Mucosa of descending colon (tissue), 3 donors: ENCODE measurements around the gene BCAM. TPM values are rescaled to one million over a fixed set of nuclear protein-coding genes. Genes with fewer than 3 reads are reported as not detected.
A peak's percentile ranks its signal among the peaks of the same experiment; 100 is the strongest.
"Not testable (repeated sequence)": the region's sequence is repeated elsewhere in the genome, so short reads cannot be mapped to it uniquely, and the experiment has no call there.

ENCODE experiments used
- ATAC-seq: fragments of 200-7000 bp; cut with Tn5 transposase; one replicate; pipeline ENCODE4 v1.9.1; 2020; ENCODE audit warnings: mild to moderate bottlenecking, moderate library complexity
- DNase-seq, 3 donors: peaks; one replicate each; pipeline ENCODE4 v3.0.0-alpha.2; 2020
- H3K36me3 ChIP-seq: fragments of 200-600 bp; one replicate; pipeline ENCODE4 v1.8.0; 2021; ENCODE audit warnings: low read depth, mild to moderate bottlenecking
- H3K4me1 ChIP-seq: fragments of 200-600 bp; one replicate; pipeline ENCODE4 v1.8.0; 2021; ENCODE audit warnings: low read depth, mild to moderate bottlenecking
- H3K4me3 ChIP-seq: fragments of 200-600 bp; one replicate; pipeline ENCODE4 v1.8.0; 2021; ENCODE audit warnings: mild to moderate bottlenecking
- H3K9me3 ChIP-seq: fragments of 200-600 bp; one replicate; pipeline ENCODE4 v1.8.0; 2021; ENCODE audit warnings: mild to moderate bottlenecking
- intact Hi-C, 2 donors: fragments of 100-400 bp; cut with DNase I in 1 of 2; cut with micrococcal nuclease in 1 of 2; formaldehyde crosslinking; loops; one replicate each; pipeline versions ENCODE4 v1.11.0 to v1.11.1; 2022; cut with DNase I, micrococcal nuclease
- total RNA-seq, 3 donors: library from RNA; stranded (reverse); fragmentation: NEBNext Ultra II Directional in 2 of 3; extraction: Animal tissue kit (Norgen Biotek cat#: 25700) in 2 of 3; gene quantifications; one replicate each; pipeline versions ENCODE4 v1.2.1 to v1.2.4, GENCODE V29; 2021 to 2023
- TF ChIP-seq, protein P1 (sequence below): fragments of 200-600 bp; IDR thresholded peaks from one replicate; pipeline ENCODE4 v1.8.0; 2022; ENCODE audit warnings: antibody characterized with exemption, mild to moderate bottlenecking
- donor health status: DM: no; HTN: no; CAD: no; lungs with moderate emphysema.
- donor health status: DM: no; HTN: no; CAD: no.
- donor health status: DM: no; HTN: yes; CAD: no.

The BCAM gene
- total RNA-seq, 3 donors from 2014 or later = 16.3 to 25.1 (median 20.3) TPM

DNA sequence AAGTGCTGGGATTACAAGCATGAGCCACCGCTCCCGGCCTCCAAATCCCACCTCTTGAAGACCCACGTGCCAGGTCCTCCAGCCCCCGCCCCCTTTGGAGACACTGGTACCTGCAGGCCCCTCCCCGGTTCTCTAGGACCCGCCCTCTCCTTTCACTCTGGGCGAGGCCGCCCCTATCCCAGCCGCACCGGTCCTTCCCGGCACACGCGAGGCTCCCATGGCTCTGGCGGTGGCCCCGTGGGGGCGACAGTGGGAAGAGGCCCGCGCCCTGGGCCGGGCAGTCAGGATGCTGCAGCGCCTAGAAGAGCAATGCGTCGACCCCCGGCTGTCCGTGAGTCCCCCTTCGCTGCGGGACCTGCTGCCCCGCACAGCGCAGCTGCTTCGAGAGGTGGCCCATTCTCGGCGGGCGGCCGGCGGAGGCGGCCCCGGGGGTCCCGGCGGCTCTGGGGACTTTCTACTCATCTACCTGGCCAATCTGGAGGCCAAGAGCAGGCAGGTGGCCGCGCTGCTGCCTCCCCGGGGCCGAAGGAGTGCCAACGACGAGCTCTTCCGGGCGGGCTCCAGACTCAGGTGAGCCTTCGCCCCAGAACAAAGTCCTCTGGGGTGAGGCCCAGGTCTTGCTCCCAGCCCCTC is 31.1 kb upstream of the BCAM start, which contains the start of gene CBLC:
CBLC (plus strand) TSS at position 176 of the 633 bp plus-strand sequence; CDS start at position 218, 42 bp downstream.
- no peaks in the 10 kb centered on the region for H3K9me3 ChIP-seq
- intact Hi-C loops = no loop called here
- TF ChIP-seq, protein P1, sequence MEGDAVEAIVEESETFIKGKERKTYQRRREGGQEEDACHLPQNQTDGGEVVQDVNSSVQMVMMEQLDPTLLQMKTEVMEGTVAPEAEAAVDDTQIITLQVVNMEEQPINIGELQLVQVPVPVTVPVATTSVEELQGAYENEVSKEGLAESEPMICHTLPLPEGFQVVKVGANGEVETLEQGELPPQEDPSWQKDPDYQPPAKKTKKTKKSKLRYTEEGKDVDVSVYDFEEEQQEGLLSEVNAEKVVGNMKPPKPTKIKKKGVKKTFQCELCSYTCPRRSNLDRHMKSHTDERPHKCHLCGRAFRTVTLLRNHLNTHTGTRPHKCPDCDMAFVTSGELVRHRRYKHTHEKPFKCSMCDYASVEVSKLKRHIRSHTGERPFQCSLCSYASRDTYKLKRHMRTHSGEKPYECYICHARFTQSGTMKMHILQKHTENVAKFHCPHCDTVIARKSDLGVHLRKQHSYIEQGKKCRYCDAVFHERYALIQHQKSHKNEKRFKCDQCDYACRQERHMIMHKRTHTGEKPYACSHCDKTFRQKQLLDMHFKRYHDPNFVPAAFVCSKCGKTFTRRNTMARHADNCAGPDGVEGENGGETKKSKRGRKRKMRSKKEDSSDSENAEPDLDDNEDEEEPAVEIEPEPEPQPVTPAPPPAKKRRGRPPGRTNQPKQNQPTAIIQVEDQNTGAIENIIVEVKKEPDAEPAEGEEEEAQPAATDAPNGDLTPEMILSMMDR = no peak
- H3K36me3 ChIP-seq = no peaks in the 10 kb centered on the region
- peak within 1 kb of the TSS; percentile 44 for H3K4me3 ChIP-seq
- peaks cover 19% of the 10 kb centered on the region for H3K4me1 ChIP-seq
- ATAC-seq (peak; percentile 90), DNase-seq (peak; percentile 91 to 94 (median 93))

DNA sequence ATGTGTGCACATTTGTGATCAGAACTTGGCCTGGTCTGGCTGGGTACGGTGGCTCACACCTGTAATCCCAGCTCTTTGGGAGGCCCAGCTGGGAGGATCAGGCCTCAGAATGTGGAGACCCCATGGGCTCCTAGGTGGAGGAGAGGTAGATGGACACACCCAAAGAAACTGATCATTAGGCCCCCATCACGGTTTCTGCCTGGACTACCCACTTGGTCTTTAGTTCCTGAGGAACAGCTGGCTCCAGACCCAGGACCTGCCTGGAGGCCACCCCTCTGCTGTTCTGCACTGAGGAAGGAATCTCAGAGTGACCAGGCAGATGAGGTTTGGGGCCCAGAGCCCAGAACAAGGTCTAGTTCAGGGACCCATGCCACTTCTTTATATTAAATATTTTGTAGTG is 29.8 kb upstream of the BCAM start:
- DNase-seq (no peak), ATAC-seq (no peak)
- H3K4me1 ChIP-seq = peaks cover 16% of the 10 kb centered on the region
- H3K36me3 ChIP-seq = no peaks in the 10 kb centered on the region
- no peaks in the 10 kb centered on the region for H3K9me3 ChIP-seq
- TF ChIP-seq, protein P1 = no peak
- intact Hi-C loops = no loop called here
- H3K4me3 ChIP-seq = no peak overlapping the region

DNA sequence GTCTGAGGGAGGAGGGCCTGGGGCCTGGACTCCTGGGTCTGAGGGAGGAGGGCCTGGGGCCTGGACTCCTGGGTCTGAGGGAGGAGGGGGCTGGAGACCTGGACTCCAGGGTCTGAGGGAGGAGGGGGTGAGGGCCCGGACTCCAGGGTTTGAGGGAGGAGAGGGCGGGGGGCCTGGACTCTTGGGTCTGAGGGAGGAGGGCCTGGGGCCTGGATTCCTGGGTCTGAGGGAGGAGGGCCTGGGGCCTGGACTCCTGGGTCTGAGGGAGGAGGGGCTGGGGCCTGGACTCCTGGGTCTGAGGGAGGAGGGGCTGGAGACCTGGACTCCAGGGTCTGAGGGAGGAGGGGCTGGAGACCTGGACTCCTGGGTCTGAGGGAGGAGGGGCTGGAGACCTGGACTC is 27.2 kb upstream of the BCAM start:
- H3K4me1 ChIP-seq = peaks cover 15% of the 10 kb centered on the region

DNA sequence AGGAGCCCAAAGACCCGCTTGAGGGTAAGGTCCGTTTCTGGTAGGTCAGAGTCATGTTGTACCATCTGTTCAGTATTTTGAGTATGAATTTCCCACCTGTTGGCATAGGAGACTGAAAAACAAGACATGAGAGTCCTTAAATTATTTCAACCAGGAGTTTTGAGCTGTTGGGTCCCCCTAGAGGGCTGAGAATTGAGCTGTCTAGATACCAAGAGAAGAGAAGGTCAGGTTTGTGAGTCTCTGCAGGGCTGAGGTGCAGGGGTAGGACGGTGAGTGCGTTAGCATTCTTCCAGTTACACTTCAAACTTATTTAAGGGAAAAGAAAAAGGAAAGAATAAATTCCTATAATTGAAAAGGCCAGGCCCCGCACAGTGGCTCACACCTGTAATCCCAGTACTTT is 26.2 kb upstream of the BCAM start:
- no peak for DNase-seq
- Histone ChIP-seq H3K4me1 (peaks cover 15% of the 10 kb centered on the region), H3K9me3 (no peaks in the 10 kb centered on the region), H3K36me3 (no peaks in the 10 kb centered on the region), H3K4me3 (no peak overlapping the region)
- no peak for ATAC-seq
- intact Hi-C loops = loop anchor here in 1 of 2 donors (10.0 kb wide), 1 partner anchor 52 kb away; no protein-coding TSS in a partner anchor
- TF ChIP-seq, protein P1 = no peak

More for the DNA sequence above, 27.2 kb upstream of the BCAM start:
- intact Hi-C loops = loop anchor here in 1 of 2 donors (10.0 kb wide), 1 partner anchor 53 kb away; no protein-coding TSS in a partner anchor
- DNase-seq, H3K4me3 ChIP-seq, H3K9me3 ChIP-seq, H3K36me3 ChIP-seq, ATAC-seq: not testable (repeated sequence)

DNA sequence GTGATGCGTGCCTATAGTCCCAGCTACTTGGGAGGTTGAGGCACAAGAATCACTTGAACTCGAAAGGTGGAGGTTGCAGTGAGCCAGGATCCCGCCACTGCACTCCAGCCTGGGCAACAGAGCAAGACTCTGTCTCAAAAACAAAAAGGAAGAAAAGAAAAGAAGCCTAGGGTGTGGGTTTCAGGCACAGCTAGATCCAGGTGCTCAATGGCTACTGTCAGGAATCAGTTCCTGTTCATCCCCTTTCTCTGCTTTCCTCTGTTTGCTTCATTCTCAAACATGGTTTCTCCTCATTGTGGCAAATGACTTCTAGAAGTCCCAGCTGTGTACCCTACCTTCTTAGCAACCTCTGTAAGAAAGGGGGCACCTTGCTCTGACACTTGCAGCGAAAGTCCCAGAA is 25.4 kb upstream of the BCAM start:
- Histone ChIP-seq H3K36me3 (no peaks in the 10 kb centered on the region), H3K4me3 (no peak overlapping the region), H3K4me1 (peaks cover 15% of the 10 kb centered on the region), H3K9me3 (no peaks in the 10 kb centered on the region)
- TF ChIP-seq, protein P1 = no peak
- no peak for DNase-seq
- ATAC-seq = no peak
- intact Hi-C loops = loop anchor here in 1 of 2 donors (10.0 kb wide), 1 partner anchor 51 kb away; no protein-coding TSS in a partner anchor

DNA sequence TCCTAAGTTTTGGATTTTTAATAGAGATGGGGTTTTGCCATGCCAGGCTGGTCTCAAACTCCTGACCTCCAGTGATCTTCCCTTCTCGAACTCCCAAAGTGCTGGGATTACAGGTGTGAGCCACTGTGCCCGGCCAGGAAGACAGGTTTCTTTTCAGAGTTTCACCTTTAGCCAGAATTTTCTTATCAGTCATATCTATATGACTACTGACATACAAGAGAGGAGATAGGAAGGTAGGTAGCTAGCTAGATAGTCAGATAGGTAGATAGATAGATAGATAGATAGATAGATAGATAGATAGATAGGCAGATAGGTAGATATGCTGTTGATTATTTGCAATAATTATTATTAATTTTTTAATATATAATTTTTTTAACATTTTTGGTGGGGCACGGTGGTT is 23.6 kb upstream of the BCAM start:
- intact Hi-C loops = loop anchor here (5.0 to 10.0 kb wide), 2 partner anchors 50 to 57 kb away; no protein-coding TSS in a partner anchor
- TF ChIP-seq, protein P1 = no peak
- ATAC-seq (peak; percentile 22), DNase-seq (no peak)
- H3K9me3 ChIP-seq = no peaks in the 10 kb centered on the region
- peaks cover 8% of the 10 kb centered on the region for H3K4me1 ChIP-seq
- no peaks in the 10 kb centered on the region for H3K36me3 ChIP-seq
- no peak overlapping the region for H3K4me3 ChIP-seq
